Keratinocyte (primary cell): Measurements from ENCODE around the gene MRM2. TPM values are rescaled to one million over a fixed set of nuclear protein-coding genes. Genes with fewer than 3 reads are reported as not detected.

Source experiments
- DNase-seq: peaks from one replicate; pipeline ENCODE4 v3.0.0-alpha.2; 2011; ENCODE audit warnings: low read depth, missing footprints, low spot score
- FAIRE-seq: peaks from 2 replicates; lab custom pipeline; 2011; peaks lifted over from hg19 to GRCh38; lab: Jason Lieb, UNC
- H2AFZ ChIP-seq: 2 replicates; pipeline ENCODE4 v1.6.0; 2012; ENCODE audit warnings: low read length, control low read depth, inconsistent platforms; ENCODE audit not compliant: control insufficient read depth
- H3K27ac ChIP-seq: 2 replicates; pipeline ENCODE4 v1.5.1; 2011; ENCODE audit warnings: low read length; ENCODE audit not compliant: control insufficient read depth, insufficient read depth
- H3K27me3 ChIP-seq: 3 replicates; pipeline ENCODE4 v1.6.0; 2011; ENCODE audit warnings: low read length; ENCODE audit not compliant: control insufficient read depth, insufficient read depth; ENCODE audit errors: extremely low read depth
- H3K36me3 ChIP-seq, 2 experiments: 2 replicates in 1 of 2; 3 replicates in 1 of 2; pipeline ENCODE4 v1.5.1; 2011; ENCODE audit warnings: low read length in 2 of 2, mild to moderate bottlenecking in 1 of 2; ENCODE audit not compliant: control insufficient read depth in 2 of 2, insufficient read depth in 2 of 2; ENCODE audit errors: extremely low read depth in 1 of 2
- H3K4me1 ChIP-seq: 3 replicates; pipeline ENCODE4 v1.5.1; 2011; ENCODE audit warnings: low read length; ENCODE audit not compliant: control insufficient read depth, insufficient read depth; ENCODE audit errors: extremely low read depth
- H3K4me2 ChIP-seq: 3 replicates; pipeline ENCODE4 v1.6.0; 2011; ENCODE audit warnings: low read depth, low read length; ENCODE audit not compliant: control insufficient read depth, insufficient read depth; ENCODE audit errors: extremely low read depth
- H3K4me3 ChIP-seq, 3 experiments: fragments of 200-600 bp in 1 of 3; sonication (generic) in 1 of 3; 2 replicates in 2 of 3; 3 replicates in 1 of 3; pipeline ENCODE4 v1.5.1; 2011 to 2016; ENCODE audit warnings: low read length in 3 of 3, mild to moderate bottlenecking in 3 of 3, control low read depth in 2 of 3, inconsistent platforms in 1 of 3, low read depth in 1 of 3, mixed read lengths in 1 of 3, mixed run types in 1 of 3, moderate library complexity in 1 of 3; ENCODE audit not compliant: control insufficient read depth in 2 of 3, insufficient read depth in 2 of 3; ENCODE audit errors: extremely low read depth in 1 of 3
- H3K79me2 ChIP-seq: 2 replicates; pipeline ENCODE4 v1.6.0; 2012; ENCODE audit warnings: low read length; ENCODE audit not compliant: control insufficient read depth, insufficient read depth
- H3K9ac ChIP-seq: 3 replicates; pipeline ENCODE4 v1.6.0; 2011; ENCODE audit warnings: low read length; ENCODE audit not compliant: control insufficient read depth, insufficient read depth; ENCODE audit errors: extremely low read depth
- H3K9me1 ChIP-seq: 3 replicates; pipeline ENCODE4 v1.6.0; 2011; ENCODE audit warnings: low read length; ENCODE audit not compliant: control insufficient read depth, insufficient read depth; ENCODE audit errors: extremely low read depth
- H3K9me3 ChIP-seq: 2 replicates; pipeline ENCODE4 v1.5.1; 2012; ENCODE audit warnings: low read depth, low read length; ENCODE audit not compliant: control insufficient read depth
- H4K20me1 ChIP-seq: 3 replicates; pipeline ENCODE4 v1.6.0; 2011; ENCODE audit warnings: low read length; ENCODE audit not compliant: control insufficient read depth, insufficient read depth; ENCODE audit errors: extremely low read depth
- CTCF ChIP-seq, 3 experiments: IDR thresholded peaks in 1 of 3; conservative IDR thresholded peaks in 1 of 3; optimal IDR thresholded peaks in 1 of 3; 2 replicates in 2 of 3; 3 replicates in 1 of 3; pipeline versions ENCODE3 to v1.5.1; 2011; ENCODE audit warnings: low read length in 3 of 3, mild to moderate bottlenecking in 3 of 3, moderate library complexity in 2 of 3, control low read depth in 1 of 3, inconsistent platforms in 1 of 3; ENCODE audit not compliant: insufficient read depth in 2 of 3; ENCODE audit errors: extremely low read depth in 1 of 3
- EZH2 ChIP-seq: IDR thresholded peaks from one replicate; pipeline ENCODE4 v1.6.1; 2012; ENCODE audit warnings: inconsistent platforms, mild to moderate bottlenecking, low read length, moderate library complexity
- dilution Hi-C: fragments of 300-500 bp; cut with MboI; formaldehyde crosslinking; loops from one replicate; pipeline ENCODE4 v1.7.0; 2020; ENCODE audit warnings: low sequenced_read_pairs; ENCODE audit not compliant: extremely low pct_ligation_motif_present
- polyA plus RNA-seq, 5 experiments: library from polyadenylated mRNA; depleted of rRNA in 3 of 5; stranded (reverse) in 3 of 5; stranded (forward) in 1 of 5; unstranded in 1 of 5; fragments of >200 nt; gene quantifications; 1 replicate in 1 of 5; 2 replicates in 3 of 5; 3 replicates in 1 of 5; pipeline versions ENCODE4 v1.2.1 to v1.2.3, GENCODE V29; 2011 to 2012; ENCODE audit warnings: missing spikeins in 2 of 5, low read depth in 1 of 5, low replicate concordance in 1 of 5

MRM2 gene
- polyA plus RNA-seq, 1 donor (not counting 4 experiments of a cell fraction or from before 2014, with no cell fraction given) = 21.5 TPM

- FAIRE-seq = no peak
Measured at GRCh38 chr7:2289621-2290020, 47.6 kb upstream of the MRM2 start.

GRCh38 chr7:2289111-2289586, 47.1 kb upstream of the MRM2 start:
- no peaks in the 10 kb centered on the region for H4K20me1 ChIP-seq
- H3K79me2 ChIP-seq = no peaks in the 10 kb centered on the region
- FAIRE-seq (no peak), DNase-seq (no peak)
- H3K4me2 ChIP-seq = no peak overlapping the region
- TF ChIP-seq EZH2 (no peak), CTCF (optimal IDR thresholded peaks at IDR 0.05 in 1 of 3, IDR thresholded peaks at IDR 0.05 in 1 of 3, conservative IDR thresholded peaks at IDR 0.05 in 1 of 3; ENCODE audit: extremely low read depth in 1 of 3, insufficient read depth in 2 of 3, low read length in 3 of 3) (no peak)
- H3K27me3 ChIP-seq = no peaks in the 10 kb centered on the region
- dilution Hi-C loops = no loop called here
- no peak overlapping the region for H3K27ac ChIP-seq
- no peaks in the 10 kb centered on the region for H3K9me3 ChIP-seq
- H3K4me3 ChIP-seq = no peak overlapping the region
- H3K9ac ChIP-seq = no peak overlapping the region
- no peaks in the 10 kb centered on the region for H3K9me1 ChIP-seq
- H3K36me3 ChIP-seq = no peaks in the 10 kb centered on the region
- H3K4me1 ChIP-seq = no peaks in the 10 kb centered on the region
- no peak overlapping the region for H2AFZ ChIP-seq

More at GRCh38 chr7:2289621-2290020, 47.6 kb upstream of the MRM2 start:
- Histone ChIP-seq H3K79me2 (no peaks in the 10 kb centered on the region), H3K27me3 (no peaks in the 10 kb centered on the region), H3K4me1 (no peaks in the 10 kb centered on the region), H3K9ac (no peak overlapping the region), H3K4me2 (no peak overlapping the region), H3K36me3 (no peaks in the 10 kb centered on the region), H4K20me1 (no peaks in the 10 kb centered on the region), H3K9me3 (no peaks in the 10 kb centered on the region), H3K27ac (no peak overlapping the region), H3K4me3 (no peak overlapping the region), H3K9me1 (no peaks in the 10 kb centered on the region), H2AFZ (no peak overlapping the region)
- no peak for DNase-seq
- dilution Hi-C loops = no loop called here
- no peak for TF ChIP-seq EZH2
- no peak for TF ChIP-seq CTCF (optimal IDR thresholded peaks at IDR 0.05 in 1 of 3, IDR thresholded peaks at IDR 0.05 in 1 of 3, conservative IDR thresholded peaks at IDR 0.05 in 1 of 3; ENCODE audit: extremely low read depth in 1 of 3, insufficient read depth in 2 of 3, low read length in 3 of 3)
